ENCODE measurements around the gene GATA3. TPM values are rescaled to one million over a fixed set of nuclear protein-coding genes. Genes with fewer than 3 reads are reported as not detected.

GATA3 gene
- total RNA-seq, 1 donor, result not detected

DNA sequence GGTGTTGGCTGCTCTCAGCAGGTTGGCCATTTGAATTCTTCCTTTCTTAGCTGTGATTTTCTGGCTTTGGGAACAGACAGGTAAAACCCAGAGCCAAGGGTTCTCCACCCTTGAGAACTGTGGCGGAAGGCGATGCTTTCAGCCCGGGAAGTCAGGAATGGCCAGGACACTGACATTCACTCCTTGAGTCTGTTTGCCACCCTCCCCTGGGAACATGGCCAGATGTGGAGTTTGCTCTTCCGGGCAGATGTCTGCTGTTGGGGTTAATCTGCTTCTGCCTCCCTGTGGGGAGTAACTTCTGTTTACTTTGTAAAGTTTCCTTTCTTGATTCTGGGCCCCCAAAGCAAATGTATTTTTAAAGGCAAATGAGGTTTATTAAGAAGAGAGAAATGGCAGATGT, 17.7 kb downstream of the GATA3 start:
- Histone ChIP-seq H3K9me3 (ENCODE audit: low read depth, low read length) (no peaks in the 10 kb centered on the region), H3K4me2 (ENCODE audit: insufficient read depth, low read length) (no peak overlapping the region), H3K4me1 (ENCODE audit: insufficient read depth, low read length) (no peaks in the 10 kb centered on the region), H3K4me3 (ENCODE audit: insufficient read depth, low read length) (no peak overlapping the region), H4K20me1 (ENCODE audit: insufficient read depth, low read length) (no peaks in the 10 kb centered on the region), H2AFZ (ENCODE audit: low read length) (no peak overlapping the region), H3K79me2 (ENCODE audit: insufficient read depth, low read length) (no peaks in the 10 kb centered on the region), H3K27ac (ENCODE audit: low read depth, low read length) (no peak overlapping the region), H3K36me3 (ENCODE audit: insufficient read depth, low read length) (no peaks in the 10 kb centered on the region), H3K27me3 (ENCODE audit: insufficient read depth, low read length) (no peaks in the 10 kb centered on the region)
- TF ChIP-seq, protein P1, sequence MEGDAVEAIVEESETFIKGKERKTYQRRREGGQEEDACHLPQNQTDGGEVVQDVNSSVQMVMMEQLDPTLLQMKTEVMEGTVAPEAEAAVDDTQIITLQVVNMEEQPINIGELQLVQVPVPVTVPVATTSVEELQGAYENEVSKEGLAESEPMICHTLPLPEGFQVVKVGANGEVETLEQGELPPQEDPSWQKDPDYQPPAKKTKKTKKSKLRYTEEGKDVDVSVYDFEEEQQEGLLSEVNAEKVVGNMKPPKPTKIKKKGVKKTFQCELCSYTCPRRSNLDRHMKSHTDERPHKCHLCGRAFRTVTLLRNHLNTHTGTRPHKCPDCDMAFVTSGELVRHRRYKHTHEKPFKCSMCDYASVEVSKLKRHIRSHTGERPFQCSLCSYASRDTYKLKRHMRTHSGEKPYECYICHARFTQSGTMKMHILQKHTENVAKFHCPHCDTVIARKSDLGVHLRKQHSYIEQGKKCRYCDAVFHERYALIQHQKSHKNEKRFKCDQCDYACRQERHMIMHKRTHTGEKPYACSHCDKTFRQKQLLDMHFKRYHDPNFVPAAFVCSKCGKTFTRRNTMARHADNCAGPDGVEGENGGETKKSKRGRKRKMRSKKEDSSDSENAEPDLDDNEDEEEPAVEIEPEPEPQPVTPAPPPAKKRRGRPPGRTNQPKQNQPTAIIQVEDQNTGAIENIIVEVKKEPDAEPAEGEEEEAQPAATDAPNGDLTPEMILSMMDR (IDR thresholded peaks at IDR 0.05; ENCODE audit: extremely low read depth, low read depth, low read length), result no peak
- DNase-seq (ENCODE audit: insufficient read length, low spot score, missing footprints), result no peak

DNA sequence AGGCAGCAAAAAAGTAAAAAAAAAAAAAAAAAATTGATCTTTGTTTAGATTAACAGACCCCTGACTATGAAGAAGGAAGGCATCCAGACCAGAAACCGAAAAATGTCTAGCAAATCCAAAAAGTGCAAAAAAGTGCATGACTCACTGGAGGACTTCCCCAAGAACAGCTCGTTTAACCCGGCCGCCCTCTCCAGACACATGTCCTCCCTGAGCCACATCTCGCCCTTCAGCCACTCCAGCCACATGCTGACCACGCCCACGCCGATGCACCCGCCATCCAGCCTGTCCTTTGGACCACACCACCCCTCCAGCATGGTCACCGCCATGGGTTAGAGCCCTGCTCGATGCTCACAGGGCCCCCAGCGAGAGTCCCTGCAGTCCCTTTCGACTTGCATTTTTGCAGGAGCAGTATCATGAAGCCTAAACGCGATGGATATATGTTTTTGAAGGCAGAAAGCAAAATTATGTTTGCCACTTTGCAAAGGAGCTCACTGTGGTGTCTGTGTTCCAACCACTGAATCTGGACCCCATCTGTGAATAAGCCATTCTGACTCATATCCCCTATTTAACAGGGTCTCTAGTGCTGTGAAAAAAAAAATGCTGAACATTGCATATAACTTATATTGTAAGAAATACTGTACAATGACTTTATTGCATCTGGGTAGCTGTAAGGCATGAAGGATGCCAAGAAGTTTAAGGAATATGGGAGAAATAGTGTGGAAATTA, 19.4 kb downstream of the GATA3 start:
- DNase-seq (ENCODE audit: insufficient read length, low spot score, missing footprints), result no peak
- no peak overlapping the region for H3K4me2 ChIP-seq (ENCODE audit: insufficient read depth, low read length)
- no peaks in the 10 kb centered on the region for H3K36me3 ChIP-seq (ENCODE audit: insufficient read depth, low read length)
- no peaks in the 10 kb centered on the region for H3K4me1 ChIP-seq (ENCODE audit: insufficient read depth, low read length)
- H3K4me3 ChIP-seq (ENCODE audit: insufficient read depth, low read length), result no peak overlapping the region
- H4K20me1 ChIP-seq (ENCODE audit: insufficient read depth, low read length), result no peaks in the 10 kb centered on the region
- H3K9me3 ChIP-seq (ENCODE audit: low read depth, low read length), result no peaks in the 10 kb centered on the region
- no peak overlapping the region for H2AFZ ChIP-seq (ENCODE audit: low read length)
- no peaks in the 10 kb centered on the region for H3K79me2 ChIP-seq (ENCODE audit: insufficient read depth, low read length)
- no peak overlapping the region for H3K27ac ChIP-seq (ENCODE audit: low read depth, low read length)
- TF ChIP-seq, protein P1 (IDR thresholded peaks at IDR 0.05; ENCODE audit: extremely low read depth, low read depth, low read length), result no peak
- no peaks in the 10 kb centered on the region for H3K27me3 ChIP-seq (ENCODE audit: insufficient read depth, low read length)

DNA sequence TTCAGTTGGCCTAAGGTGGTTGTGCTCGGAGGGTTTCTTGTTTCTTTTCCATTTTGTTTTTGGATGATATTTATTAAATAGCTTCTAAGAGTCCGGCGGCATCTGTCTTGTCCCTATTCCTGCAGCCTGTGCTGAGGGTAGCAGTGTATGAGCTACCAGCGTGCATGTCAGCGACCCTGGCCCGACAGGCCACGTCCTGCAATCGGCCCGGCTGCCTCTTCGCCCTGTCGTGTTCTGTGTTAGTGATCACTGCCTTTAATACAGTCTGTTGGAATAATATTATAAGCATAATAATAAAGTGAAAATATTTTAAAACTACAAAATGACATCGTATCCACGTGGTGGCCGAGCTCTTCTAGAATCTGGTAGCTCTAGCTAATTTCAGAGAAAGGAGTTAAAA, 20.4 kb downstream of the GATA3 start:
- H2AFZ ChIP-seq (ENCODE audit: low read length), result no peak overlapping the region
- H3K9me3 ChIP-seq (ENCODE audit: low read depth, low read length), result no peaks in the 10 kb centered on the region
- H3K27me3 ChIP-seq (ENCODE audit: insufficient read depth, low read length), result no peaks in the 10 kb centered on the region
- H4K20me1 ChIP-seq (ENCODE audit: insufficient read depth, low read length), result no peaks in the 10 kb centered on the region
- H3K27ac ChIP-seq (ENCODE audit: low read depth, low read length), result no peak overlapping the region
- no peak overlapping the region for H3K4me3 ChIP-seq (ENCODE audit: insufficient read depth, low read length)
- TF ChIP-seq, protein P1 (IDR thresholded peaks at IDR 0.05; ENCODE audit: extremely low read depth, low read depth, low read length), result no peak
- no peak overlapping the region for H3K4me2 ChIP-seq (ENCODE audit: insufficient read depth, low read length)
- no peaks in the 10 kb centered on the region for H3K4me1 ChIP-seq (ENCODE audit: insufficient read depth, low read length)
- no peaks in the 10 kb centered on the region for H3K36me3 ChIP-seq (ENCODE audit: insufficient read depth, low read length)
- no peak for DNase-seq (ENCODE audit: insufficient read length, low spot score, missing footprints)
- no peaks in the 10 kb centered on the region for H3K79me2 ChIP-seq (ENCODE audit: insufficient read depth, low read length)

DNA sequence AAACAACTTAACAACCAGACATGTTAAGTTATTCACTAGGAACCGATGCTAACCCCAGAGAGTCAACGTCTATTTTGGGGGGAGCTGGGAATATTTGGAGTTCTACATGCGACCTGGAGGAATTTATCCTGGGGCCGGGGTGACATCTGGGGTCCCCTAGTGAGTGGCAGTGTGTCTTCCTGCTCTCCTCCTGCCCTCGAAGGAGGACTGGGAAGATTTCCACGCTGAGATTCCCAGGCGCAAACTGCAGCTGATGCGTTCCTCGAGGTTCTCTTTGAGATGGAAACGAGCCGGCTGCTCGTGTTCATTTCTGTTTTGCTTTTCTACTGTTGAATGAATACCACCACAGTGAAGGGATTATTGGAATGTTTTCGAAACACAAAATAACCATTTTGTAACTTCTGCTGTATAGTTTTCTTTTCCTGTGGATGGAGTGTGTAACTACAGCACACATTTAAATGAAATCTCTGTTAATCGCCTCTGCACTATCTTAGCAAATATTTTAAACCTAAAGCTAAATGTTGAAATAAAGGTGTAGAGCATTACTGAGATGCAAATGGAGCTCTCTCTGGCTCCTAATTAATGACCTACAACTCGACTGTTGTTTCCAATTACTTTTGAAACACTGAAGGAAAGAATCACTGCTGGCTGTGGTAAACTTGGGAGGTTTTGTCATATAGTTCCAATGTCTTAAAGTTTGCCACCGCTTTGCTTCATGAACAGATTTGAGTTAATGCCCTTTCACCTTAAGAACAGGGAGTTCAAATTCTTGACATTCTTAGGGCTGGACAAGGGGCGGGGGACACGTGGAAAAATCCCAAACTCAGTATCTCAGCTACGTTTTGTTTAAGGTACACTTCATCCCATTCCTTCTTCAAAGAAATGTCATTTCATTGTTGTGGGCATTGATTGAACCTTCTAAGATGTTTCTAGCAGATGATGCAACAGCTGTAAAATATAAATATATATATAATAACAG, 21.1 kb downstream of the GATA3 start:
- Histone ChIP-seq H3K36me3 (ENCODE audit: insufficient read depth, low read length) (no peaks in the 10 kb centered on the region), H3K79me2 (ENCODE audit: insufficient read depth, low read length) (no peaks in the 10 kb centered on the region), H4K20me1 (ENCODE audit: insufficient read depth, low read length) (no peaks in the 10 kb centered on the region), H3K4me1 (ENCODE audit: insufficient read depth, low read length) (no peaks in the 10 kb centered on the region), H3K4me2 (ENCODE audit: insufficient read depth, low read length) (peak overlapping the region; percentile 37), H2AFZ (ENCODE audit: low read length) (peak overlapping the region; percentile 56), H3K27me3 (ENCODE audit: insufficient read depth, low read length) (no peaks in the 10 kb centered on the region), H3K9me3 (ENCODE audit: low read depth, low read length) (no peaks in the 10 kb centered on the region), H3K27ac (ENCODE audit: low read depth, low read length) (no peak overlapping the region), H3K4me3 (ENCODE audit: insufficient read depth, low read length) (no peak overlapping the region)
- TF ChIP-seq, protein P1 (IDR thresholded peaks at IDR 0.05; ENCODE audit: extremely low read depth, low read depth, low read length), result no peak
- peak; percentile 52 for DNase-seq (ENCODE audit: insufficient read length, low spot score, missing footprints)
